ENCODE results near the gene KIF18B. TPM values are rescaled to one million over a fixed set of nuclear protein-coding genes. Genes with fewer than 3 reads are reported as not detected.

The KIF18B gene
- total and polyA plus RNA-seq, 10 of the 15 experiments (the other 5 are each of a cell fraction or from before 2014, with no cell fraction given) = 2.8 to 46.2 (median 20.5) TPM

GRCh38 chr17:44967907-44968224 lies 20.3 kb upstream of the KIF18B start:
- Histone ChIP-seq H3K4me2 (ENCODE audit: control insufficient read depth, insufficient read depth) (no peak overlapping the region; the same call in 1 of the 2 replicates), H3K4me1 (ENCODE audit: control insufficient read depth, insufficient read depth, low read length) (peaks cover 6% of the 10 kb centered on the region; the same call in 1 of the 2 replicates), H3K4me3 (no peak overlapping the region), H3K9me3 (replicated peaks; ENCODE audit: control insufficient read depth, insufficient read depth, low read length) (no peaks in the 10 kb centered on the region; the same call in 2 of the 3 replicates), H3K27ac (ENCODE audit: control insufficient read depth, insufficient read depth) (no peak overlapping the region), H3K9ac (ENCODE audit: control insufficient read depth, insufficient read depth, low read length) (no peak overlapping the region), H4K20me1 (ENCODE audit: control insufficient read depth, insufficient read depth) (no peaks in the 10 kb centered on the region), H3K79me2 (ENCODE audit: control insufficient read depth, insufficient read depth, low read length) (no peaks in the 10 kb centered on the region), H3K27me3 (replicated peaks in 1 of 2; ENCODE audit: control insufficient read depth in 2 of 2, insufficient read depth in 2 of 2, low read length in 1 of 2) (peaks cover 23 to 42% of the 10 kb centered on the region in 2 experiments), H3K36me3 (ENCODE audit: control insufficient read depth in 2 of 2, insufficient read depth in 2 of 2, low read length in 1 of 2) (no peaks in the 10 kb centered on the region), H2AFZ (ENCODE audit: control insufficient read depth, low read depth, low read length) (no peak overlapping the region)
- DNase-seq (ENCODE audit: low read depth, low spot score) (no peak), FAIRE-seq (no peak), ATAC-seq (no peak)
- 8% methylated on average over 24 of the region's 47 CpGs for WGBS (ENCODE audit: insufficient coverage, insufficient replicate concordance, low lambda C conversion rate, missing lambda C conversion rate)
- ChIA-PET SMC1A (ENCODE audit: uncharacterized antibody, unreplicated experiment) (no interaction called here), POLR2A (interaction anchor here (0.6 to 1.4 kb wide), 2 partner anchors 52 to 327 kb away, joined by 3 read pairs; no protein-coding TSS in a partner anchor), CTCF (interaction anchor here (1.6 kb wide), 1 partner anchor 48 kb away, joined by 6 read pairs; no protein-coding TSS in a partner anchor), RAD21 (ENCODE audit: unreplicated experiment) (interaction anchor here (1.4 kb wide), 1 partner anchor 47 kb away, joined by 4 read pairs; no protein-coding TSS in a partner anchor)
- intact Hi-C loops (cut with micrococcal nuclease; ENCODE audit: unreplicated experiment) (loop anchor here (5.0 kb wide), 1 partner anchor 54 kb away; no protein-coding TSS in a partner anchor), in situ Hi-C loops (cut with MboI) (no loop called here)
- TF ChIP-seq ATF2 (IDR thresholded peaks at IDR 0.05; ENCODE audit: low read length) (no peak), E2F4 (IDR thresholded peaks at IDR 0.05; ENCODE audit: low read depth, low read length) (no peak), IRF5 (IDR thresholded peaks at IDR 0.05; ENCODE audit: borderline replicate concordance) (no peak), SUPT20H (IDR thresholded peaks at IDR 0.05; ENCODE audit: borderline replicate concordance, control insufficient read depth, low read depth, low read length) (no peak), NFIC (IDR thresholded peaks at IDR 0.05; ENCODE audit: low read depth, low read length) (no peak), TCF3 (IDR thresholded peaks at IDR 0.05; ENCODE audit: borderline replicate concordance, insufficient read depth, low read depth, low read length) (no peak), NRF1 (conservative IDR thresholded peaks at IDR 0.05; ENCODE audit: low read depth, low read length) (no peak), FOXM1 (IDR thresholded peaks at IDR 0.05; ENCODE audit: low read depth, low read length) (no peak), BCL3 (IDR thresholded peaks at IDR 0.05; ENCODE audit: borderline replicate concordance, insufficient read depth, low read depth, low read length, poor library complexity, severe bottlenecking) (no peak), RFX5 (IDR thresholded peaks at IDR 0.05; ENCODE audit: low read depth, low read length) (no peak), SMARCA5 (IDR thresholded peaks at IDR 0.05) (no peak), MTA3 (IDR thresholded peaks at IDR 0.05; ENCODE audit: borderline replicate concordance, low read length) (no peak), BACH1 (IDR thresholded peaks at IDR 0.05; ENCODE audit: borderline replicate concordance) (no peak)
- no TSS peak for BruUV-seq (replicated peaks)

All from GM12878 (cell line).